ENCODE measurements around the gene DYRK3.

The DYRK3 gene

DNA sequence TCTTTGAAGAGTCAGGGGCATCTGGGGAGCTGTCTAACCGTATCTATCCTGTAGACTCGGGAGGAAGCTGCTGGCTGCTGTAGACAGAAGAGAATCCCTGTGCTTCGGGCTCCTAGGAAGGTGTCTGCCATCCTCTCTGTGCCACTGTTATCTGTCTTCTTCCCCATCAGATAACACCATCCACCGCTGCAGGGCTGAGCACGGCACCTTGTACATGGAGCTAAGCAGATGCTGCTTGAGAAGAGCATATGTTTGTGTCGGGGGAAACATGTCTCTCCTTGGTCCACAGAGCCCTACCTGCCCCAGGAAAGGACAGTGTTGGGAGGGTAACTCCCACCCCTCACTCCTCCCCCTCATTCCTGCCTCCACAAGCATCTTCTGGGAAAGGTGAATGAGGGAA is 48.0 kb downstream of the DYRK3 start:
- no peak overlapping the region for H3K4me3 ChIP-seq (ENCODE audit: low read length)
- peaks cover 27% of the 10 kb centered on the region for H3K79me2 ChIP-seq (ENCODE audit: control insufficient read depth, low read length)
- no peak for TF ChIP-seq EZH2phosphoT487 (IDR thresholded peaks at IDR 0.05; ENCODE audit: borderline replicate concordance, low read length)
- TF ChIP-seq, protein P1, sequence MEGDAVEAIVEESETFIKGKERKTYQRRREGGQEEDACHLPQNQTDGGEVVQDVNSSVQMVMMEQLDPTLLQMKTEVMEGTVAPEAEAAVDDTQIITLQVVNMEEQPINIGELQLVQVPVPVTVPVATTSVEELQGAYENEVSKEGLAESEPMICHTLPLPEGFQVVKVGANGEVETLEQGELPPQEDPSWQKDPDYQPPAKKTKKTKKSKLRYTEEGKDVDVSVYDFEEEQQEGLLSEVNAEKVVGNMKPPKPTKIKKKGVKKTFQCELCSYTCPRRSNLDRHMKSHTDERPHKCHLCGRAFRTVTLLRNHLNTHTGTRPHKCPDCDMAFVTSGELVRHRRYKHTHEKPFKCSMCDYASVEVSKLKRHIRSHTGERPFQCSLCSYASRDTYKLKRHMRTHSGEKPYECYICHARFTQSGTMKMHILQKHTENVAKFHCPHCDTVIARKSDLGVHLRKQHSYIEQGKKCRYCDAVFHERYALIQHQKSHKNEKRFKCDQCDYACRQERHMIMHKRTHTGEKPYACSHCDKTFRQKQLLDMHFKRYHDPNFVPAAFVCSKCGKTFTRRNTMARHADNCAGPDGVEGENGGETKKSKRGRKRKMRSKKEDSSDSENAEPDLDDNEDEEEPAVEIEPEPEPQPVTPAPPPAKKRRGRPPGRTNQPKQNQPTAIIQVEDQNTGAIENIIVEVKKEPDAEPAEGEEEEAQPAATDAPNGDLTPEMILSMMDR (IDR thresholded peaks at IDR 0.05; ENCODE audit: low read depth, low read length, poor library complexity, severe bottlenecking): no peak
- H3K4me1 ChIP-seq (ENCODE audit: control insufficient read depth, low read length): peaks cover 76% of the 10 kb centered on the region
- peak overlapping the region; percentile 68 for H3K4me2 ChIP-seq (ENCODE audit: low read length)
- H3K9me3 ChIP-seq (ENCODE audit: control insufficient read depth, insufficient read depth, low read length): no peaks in the 10 kb centered on the region
- H3F3A ChIP-seq (ENCODE audit: control insufficient read depth, insufficient read depth): peaks cover 31% of the 10 kb centered on the region
- no peak overlapping the region for H3K27ac ChIP-seq (ENCODE audit: low read depth, low read length)
- no peaks in the 10 kb centered on the region for H3K27me3 ChIP-seq (ENCODE audit: control insufficient read depth, low read length)
- H3K9me2 ChIP-seq (replicated peaks; ENCODE audit: control insufficient read depth, low read length): no peaks in the 10 kb centered on the region
- no peaks in the 10 kb centered on the region for H3K36me3 ChIP-seq (ENCODE audit: control insufficient read depth, low read length)
- H4K20me1 ChIP-seq (ENCODE audit: control insufficient read depth, insufficient read depth, low read depth, low read length): no peaks in the 10 kb centered on the region

DNA sequence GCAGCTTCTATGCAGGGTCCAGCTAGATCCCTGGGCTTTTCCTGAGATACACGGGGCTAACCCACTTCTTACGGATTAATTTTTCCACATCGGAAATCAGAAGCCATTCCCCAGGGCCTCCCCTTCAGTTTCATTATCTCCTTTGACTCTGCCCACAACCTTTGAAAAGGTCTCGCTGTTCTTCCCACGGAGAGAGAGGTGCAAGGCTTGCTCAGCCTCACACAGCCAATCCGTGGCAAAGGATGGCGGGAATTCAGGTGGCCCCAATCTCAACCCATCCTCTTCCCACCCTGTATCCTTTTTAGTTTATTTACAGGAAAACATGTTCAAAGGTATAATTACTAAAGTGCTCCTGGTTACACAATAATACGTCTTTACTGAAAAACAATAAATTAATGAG is 48.7 kb downstream of the DYRK3 start:
- Histone ChIP-seq H3F3A (ENCODE audit: control insufficient read depth, insufficient read depth) (peaks cover 29% of the 10 kb centered on the region), H3K79me2 (ENCODE audit: control insufficient read depth, low read length) (peaks cover 32% of the 10 kb centered on the region), H3K4me2 (ENCODE audit: low read length) (peak overlapping the region; percentile 74), H4K20me1 (ENCODE audit: control insufficient read depth, insufficient read depth, low read depth, low read length) (no peaks in the 10 kb centered on the region), H3K4me1 (ENCODE audit: control insufficient read depth, low read length) (peaks cover 69% of the 10 kb centered on the region), H3K4me3 (ENCODE audit: low read length) (peak overlapping the region; percentile 60; the same call in 1 of the 2 replicates), H3K27me3 (ENCODE audit: control insufficient read depth, low read length) (no peaks in the 10 kb centered on the region), H3K27ac (ENCODE audit: low read depth, low read length) (no peak overlapping the region), H3K9me2 (replicated peaks; ENCODE audit: control insufficient read depth, low read length) (no peaks in the 10 kb centered on the region), H3K9me3 (ENCODE audit: control insufficient read depth, insufficient read depth, low read length) (no peaks in the 10 kb centered on the region), H3K36me3 (ENCODE audit: control insufficient read depth, low read length) (no peaks in the 10 kb centered on the region)
- TF ChIP-seq EZH2phosphoT487 (IDR thresholded peaks at IDR 0.05; ENCODE audit: borderline replicate concordance, low read length): no peak
- TF ChIP-seq, protein P1 (IDR thresholded peaks at IDR 0.05; ENCODE audit: low read depth, low read length, poor library complexity, severe bottlenecking): no peak

DNA sequence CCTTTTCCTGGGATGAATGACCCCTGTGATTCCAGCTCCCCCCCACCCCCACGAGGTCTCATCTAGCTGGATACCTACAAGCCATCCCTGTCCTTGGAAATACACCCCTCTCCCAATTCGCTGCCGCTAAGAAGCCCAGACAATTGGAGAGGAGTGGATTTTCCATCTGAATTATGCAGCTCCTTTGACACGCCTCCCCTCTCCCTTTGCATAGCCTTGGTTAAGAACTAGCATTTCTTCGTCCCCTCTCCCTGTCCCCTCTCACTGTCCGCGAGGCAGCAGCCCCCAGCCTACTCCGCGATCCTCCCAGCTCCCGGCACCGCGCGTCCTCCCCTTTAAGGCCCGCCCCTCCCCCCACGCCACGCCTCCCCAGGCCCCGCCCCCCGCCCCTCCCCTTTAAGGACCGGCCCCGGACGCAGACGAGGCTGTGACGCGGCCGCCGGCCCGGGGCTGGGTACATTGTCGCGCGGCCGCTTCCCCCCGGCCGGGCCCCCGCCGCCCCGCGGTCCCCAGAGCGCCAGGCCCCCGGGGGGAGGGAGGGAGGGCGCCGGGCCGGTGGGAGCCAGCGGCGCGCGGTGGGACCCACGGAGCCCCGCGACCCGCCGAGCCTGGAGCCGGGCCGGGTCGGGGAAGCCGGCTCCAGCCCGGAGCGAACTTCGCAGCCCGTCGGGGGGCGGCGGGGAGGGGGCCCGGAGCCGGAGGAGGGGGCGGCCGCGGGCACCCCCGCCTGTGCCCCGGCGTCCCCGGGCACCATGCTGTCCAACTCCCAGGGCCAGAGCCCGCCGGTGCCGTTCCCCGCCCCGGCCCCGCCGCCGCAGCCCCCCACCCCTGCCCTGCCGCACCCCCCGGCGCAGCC is 49.4 kb downstream of the DYRK3 start, which contains the start of gene MAPKAPK2:
MAPKAPK2 (plus strand) TSS at position 428 of the 856 bp plus-strand sequence; CDS start at position 753, 325 bp downstream.
- peaks cover 39% of the 10 kb centered on the region for H3K79me2 ChIP-seq (ENCODE audit: control insufficient read depth, low read length)
- H4K20me1 ChIP-seq (ENCODE audit: control insufficient read depth, insufficient read depth, low read depth, low read length): no peaks in the 10 kb centered on the region
- peak within 1 kb of the TSS; percentile 81 for H3K4me3 ChIP-seq (ENCODE audit: low read length)
- H3K9me2 ChIP-seq (replicated peaks; ENCODE audit: control insufficient read depth, low read length): no peaks in the 10 kb centered on the region
- H3K27me3 ChIP-seq (ENCODE audit: control insufficient read depth, low read length): no peaks in the 10 kb centered on the region
- H3K4me2 ChIP-seq (ENCODE audit: low read length): peak within 1 kb of the TSS; percentile 84
- TF ChIP-seq, protein P1 (IDR thresholded peaks at IDR 0.05; ENCODE audit: low read depth, low read length, poor library complexity, severe bottlenecking): no peak
- no peak for TF ChIP-seq EZH2phosphoT487 (IDR thresholded peaks at IDR 0.05; ENCODE audit: borderline replicate concordance, low read length)
- no peaks in the 10 kb centered on the region for H3K9me3 ChIP-seq (ENCODE audit: control insufficient read depth, insufficient read depth, low read length)
- no peaks in the 10 kb centered on the region for H3K36me3 ChIP-seq (ENCODE audit: control insufficient read depth, low read length)
- peaks cover 62% of the 10 kb centered on the region for H3K4me1 ChIP-seq (ENCODE audit: control insufficient read depth, low read length)
- peaks cover 29% of the 10 kb centered on the region for H3F3A ChIP-seq (ENCODE audit: control insufficient read depth, insufficient read depth)
- H3K27ac ChIP-seq (ENCODE audit: low read depth, low read length): peak within 1 kb of the TSS; percentile 57
